CD4-positive, alpha-beta T cell treated with Interferon gamma for 1 hour (primary cell): Measurements from ENCODE around the gene ACSF3.
A peak's percentile ranks its signal among the peaks of the same experiment; 100 is the strongest.
"Not testable (repeated sequence)": the region's sequence is repeated elsewhere in the genome, so short reads cannot be mapped to it uniquely, and the experiment has no call there.

Experiments
- DNase-seq: peaks from one replicate; pipeline ENCODE4 v3.0.0-alpha.2; 2020

ACSF3 gene

DNA sequence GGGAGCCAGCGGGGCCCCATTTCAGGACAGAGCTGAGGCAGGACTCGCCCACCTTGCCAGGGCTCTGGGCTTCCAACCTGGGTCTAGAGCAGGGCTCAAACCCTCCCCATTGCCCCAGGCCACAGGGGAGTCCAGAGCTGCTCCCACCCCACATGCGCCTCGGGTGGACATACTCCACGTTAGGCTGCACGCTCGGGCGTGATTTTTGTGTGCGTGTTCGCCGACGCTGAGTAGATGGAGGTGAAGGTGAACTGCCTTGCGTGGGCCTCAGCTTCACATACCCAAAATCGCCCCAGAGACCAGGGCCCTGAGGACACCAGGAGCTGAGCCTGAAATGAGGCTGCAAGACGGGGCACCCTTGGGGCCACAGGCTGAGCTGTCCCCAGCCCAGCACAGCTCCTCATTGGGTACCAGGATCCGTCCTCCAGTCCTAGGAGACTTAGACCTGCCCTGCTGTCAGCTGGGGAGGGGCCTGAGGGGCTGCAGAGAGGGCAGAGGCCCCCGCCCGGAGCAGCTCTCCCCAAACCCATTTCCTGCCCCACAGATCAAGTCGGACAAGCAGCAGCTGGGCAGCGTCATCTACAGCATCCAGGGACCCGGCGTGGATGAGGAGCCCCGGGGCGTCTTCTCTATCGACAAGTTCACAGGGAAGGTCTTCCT, 86.1 kb downstream of the ACSF3 start:
- no peak for DNase-seq

- DNase-seq = no peak
Measured at GRCh38 chr16:89183463-89183862, 89.8 kb downstream of the ACSF3 start.

DNA sequence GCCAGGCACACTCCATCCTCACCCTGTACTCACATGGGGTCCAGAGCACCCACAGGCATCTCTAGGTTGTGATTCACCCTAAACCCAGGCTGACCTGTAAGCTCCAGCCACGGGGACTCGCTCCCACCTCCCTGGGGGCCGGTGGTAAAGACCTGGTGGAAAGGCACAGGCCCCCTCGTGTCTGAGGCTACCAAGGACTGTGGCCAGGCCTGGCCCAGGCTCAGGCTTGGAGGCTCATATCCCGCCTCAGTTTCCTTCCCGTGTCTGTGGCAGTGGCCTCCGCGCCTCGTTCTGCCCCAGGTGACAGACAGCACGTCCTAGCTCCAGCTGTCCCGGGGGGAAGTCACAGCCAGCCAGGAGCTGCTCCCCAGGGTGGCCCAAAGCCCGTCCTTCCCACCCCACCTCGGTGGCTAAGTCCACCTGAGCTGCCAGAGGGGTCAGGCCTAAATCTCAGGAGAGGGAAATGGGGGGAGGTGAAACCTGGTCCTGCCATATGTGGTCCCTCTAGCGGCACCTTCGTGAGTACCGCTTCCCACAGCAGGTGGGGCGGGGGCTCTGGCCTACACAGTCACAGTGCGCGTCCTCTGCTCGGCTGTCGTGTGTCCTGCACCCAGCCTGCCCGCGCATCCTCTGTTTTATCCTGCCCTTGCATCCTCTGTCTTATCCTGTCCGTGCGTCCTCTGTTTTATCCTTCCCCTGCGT, 90.5 kb downstream of the ACSF3 start:
- no peak for DNase-seq

DNA sequence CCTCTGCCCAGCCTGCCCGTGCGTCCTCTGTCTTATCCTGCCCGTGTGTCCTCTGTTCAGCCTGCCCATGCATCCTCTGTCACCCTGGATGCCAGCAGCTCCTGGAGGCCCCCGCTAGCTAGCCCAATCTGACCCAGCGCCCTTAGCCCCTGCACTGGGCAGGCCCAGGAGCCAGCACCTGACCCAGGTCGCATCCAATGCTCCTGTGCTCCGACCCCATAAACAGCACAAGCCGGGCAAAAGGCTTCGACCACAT, 91.0 kb downstream of the ACSF3 start:
- DNase-seq = no peak

GRCh38 chr16:89184933-89185794, 91.5 kb downstream of the ACSF3 start:
- no peak for DNase-seq

GRCh38 chr16:89185887-89186592, 92.4 kb downstream of the ACSF3 start:
- DNase-seq = not testable (repeated sequence)

DNA sequence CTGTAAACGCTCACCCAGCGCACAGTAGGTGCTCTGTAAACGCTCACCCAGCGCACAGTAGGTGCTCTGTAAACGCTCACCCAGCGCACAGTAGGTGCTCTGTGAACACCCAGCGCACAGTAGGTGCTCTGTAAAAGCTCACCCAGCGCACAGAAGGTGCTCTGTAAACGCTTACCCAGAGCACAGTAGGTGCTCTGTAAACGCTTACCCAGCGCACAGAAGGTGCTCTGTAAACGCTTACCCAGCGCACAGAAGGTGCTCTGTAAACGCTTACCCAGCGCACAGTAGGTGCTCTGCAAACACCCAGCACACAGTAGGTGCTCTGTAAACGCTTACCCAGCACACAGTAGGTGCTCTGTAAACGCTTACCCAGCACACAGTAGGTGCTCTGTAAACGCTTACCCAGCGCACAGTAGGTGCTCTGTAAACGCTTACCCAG, 93.0 kb downstream of the ACSF3 start:
- DNase-seq = not testable (repeated sequence)

DNA sequence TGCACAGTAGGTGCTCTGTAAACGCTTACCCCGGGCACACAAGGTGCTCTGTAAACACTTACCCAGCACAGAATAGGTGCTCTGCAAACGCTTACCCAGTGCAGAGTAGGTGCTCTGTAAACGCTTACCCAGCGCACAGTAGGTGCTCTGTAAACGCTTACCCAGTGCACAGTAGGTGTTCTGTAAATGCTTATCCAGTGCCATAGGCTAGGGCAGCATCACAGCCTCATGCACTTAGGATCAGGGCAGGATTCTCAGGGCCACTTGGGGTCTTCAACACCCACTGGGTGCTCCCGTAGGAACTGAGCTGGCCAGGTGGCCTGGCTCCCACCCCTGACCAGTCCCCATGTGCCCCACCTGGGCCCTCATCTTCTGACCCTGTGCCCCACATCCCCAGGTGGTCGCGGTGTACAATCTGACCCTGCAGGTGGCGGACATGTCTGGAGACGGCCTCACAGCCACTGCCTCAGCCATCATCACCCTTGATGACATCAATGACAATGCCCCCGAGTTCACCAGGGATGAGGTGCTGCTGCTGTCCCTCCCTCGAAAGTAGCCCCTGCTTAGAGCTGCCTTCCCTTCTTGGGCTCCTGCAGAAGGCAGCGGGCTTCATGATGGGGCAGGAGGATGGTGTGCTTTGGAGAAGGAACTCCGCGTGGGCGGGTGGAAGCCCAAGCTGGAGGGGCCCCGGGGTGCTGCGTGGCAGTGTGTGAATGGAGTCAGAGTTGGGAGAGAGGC, 93.5 kb downstream of the ACSF3 start:
- no peak for DNase-seq

- DNase-seq = no peak
Measured at GRCh38 chr16:89187770-89188392, 94.2 kb downstream of the ACSF3 start.

GRCh38 chr16:89188471-89189357, 95.1 kb downstream of the ACSF3 start:
- DNase-seq = not testable (repeated sequence)

DNA sequence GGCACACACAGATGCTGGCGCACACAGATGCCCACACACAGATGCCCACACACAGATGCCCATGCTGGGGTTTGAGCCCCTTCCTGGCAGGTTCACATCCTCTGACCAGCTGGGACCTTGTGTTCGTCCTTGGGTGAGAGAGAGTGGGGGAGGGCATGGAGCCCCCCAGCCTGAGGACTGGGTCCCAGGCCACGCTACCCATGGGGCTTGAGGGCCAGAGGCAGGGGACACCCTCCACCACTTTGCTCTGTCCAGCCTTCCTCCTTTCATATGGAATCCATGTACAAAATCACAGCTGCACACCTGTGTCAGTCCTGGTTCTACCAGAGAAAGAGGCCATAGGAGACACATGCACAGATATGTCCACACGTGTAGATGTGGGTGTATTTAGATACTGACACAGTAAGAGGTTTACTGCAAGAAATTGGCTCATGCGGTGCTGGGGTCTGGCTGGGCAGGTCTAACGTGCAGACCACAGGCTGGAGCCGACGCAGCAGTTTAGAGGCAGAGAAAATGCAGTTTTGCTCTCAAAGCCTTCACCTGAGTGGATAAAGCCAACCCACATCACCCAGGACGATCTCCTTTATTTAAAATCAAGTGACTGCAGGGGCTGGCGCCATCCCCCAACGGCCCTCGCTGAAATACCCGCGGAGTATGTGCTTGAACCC, 95.8 kb downstream of the ACSF3 start:
- DNase-seq = no peak

DNA sequence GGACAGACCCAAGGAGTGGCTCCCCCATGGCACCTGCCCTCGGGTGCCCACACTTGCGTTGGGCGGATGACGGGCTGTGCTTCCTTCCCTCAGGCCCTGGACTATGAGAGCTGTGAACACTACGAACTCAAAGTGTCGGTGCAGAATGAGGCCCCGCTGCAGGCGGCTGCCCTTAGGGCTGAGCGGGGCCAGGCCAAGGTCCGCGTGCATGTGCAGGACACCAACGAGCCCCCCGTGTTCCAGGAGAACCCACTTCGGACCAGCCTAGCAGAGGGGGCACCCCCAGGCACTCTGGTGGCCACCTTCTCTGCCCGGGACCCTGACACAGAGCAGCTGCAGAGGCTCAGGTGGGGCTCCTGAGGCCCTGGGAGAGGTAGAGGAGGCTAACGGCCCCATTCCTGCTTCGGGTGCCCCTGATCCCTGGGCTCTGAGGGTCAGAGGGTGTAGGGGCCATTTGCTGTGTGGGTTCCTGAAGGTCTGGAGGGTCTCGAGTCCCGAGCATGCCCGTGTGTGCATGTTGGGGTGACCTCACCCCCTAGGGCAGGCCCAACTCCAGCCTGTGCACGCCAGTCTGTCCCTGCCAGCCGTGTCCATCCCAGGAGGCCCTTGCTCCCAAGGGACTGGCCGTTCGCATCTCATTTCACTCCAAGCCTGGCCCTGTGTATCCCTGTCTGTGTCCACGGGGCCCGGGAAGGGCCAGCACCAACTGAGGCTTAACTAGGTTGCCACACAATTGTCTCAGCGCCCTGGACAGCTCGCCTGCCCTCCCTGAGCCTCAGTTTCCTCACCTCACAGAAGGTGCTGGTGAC, 96.7 kb downstream of the ACSF3 start:
- DNase-seq = no peak

GRCh38 chr16:89191033-89191900, 97.6 kb downstream of the ACSF3 start:
- DNase-seq = no peak

GRCh38 chr16:89191901-89192185, 98.2 kb downstream of the ACSF3 start:
- DNase-seq = no peak

DNA sequence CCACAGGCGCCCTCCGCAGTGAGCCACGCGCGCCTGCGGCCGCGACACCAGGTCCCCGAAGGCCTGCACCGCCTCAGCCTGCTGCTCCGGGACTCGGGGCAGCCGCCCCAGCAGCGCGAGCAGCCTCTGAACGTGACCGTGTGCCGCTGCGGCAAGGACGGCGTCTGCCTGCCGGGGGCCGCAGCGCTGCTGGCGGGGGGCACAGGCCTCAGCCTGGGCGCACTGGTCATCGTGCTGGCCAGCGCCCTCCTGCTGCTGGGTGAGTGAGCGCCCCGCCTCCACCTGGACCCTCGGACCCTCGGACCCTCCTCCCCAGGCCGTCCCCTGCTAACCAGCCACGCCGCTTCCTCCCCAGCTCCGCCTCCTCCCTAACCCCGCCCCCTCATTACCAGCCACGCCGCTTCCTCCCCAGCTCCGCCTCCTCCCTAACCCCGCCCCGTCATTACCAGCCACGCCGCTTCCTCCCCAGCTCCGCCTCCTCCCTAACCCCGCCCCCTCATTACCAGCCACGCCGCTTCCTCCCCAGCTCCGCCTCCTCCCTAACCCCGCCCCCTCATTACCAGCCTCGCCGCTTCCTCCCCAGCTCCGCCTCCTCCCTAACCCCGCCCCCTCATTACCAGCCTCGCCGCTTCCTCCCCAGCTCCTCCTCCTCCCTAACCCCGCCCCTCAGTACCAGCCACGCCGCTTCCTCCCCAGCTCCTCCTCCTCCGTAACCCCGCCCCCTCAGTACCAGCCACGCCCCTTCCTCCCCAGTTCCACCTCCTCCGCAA, 98.7 kb downstream of the ACSF3 start:
- DNase-seq = peak; percentile 87

DNA sequence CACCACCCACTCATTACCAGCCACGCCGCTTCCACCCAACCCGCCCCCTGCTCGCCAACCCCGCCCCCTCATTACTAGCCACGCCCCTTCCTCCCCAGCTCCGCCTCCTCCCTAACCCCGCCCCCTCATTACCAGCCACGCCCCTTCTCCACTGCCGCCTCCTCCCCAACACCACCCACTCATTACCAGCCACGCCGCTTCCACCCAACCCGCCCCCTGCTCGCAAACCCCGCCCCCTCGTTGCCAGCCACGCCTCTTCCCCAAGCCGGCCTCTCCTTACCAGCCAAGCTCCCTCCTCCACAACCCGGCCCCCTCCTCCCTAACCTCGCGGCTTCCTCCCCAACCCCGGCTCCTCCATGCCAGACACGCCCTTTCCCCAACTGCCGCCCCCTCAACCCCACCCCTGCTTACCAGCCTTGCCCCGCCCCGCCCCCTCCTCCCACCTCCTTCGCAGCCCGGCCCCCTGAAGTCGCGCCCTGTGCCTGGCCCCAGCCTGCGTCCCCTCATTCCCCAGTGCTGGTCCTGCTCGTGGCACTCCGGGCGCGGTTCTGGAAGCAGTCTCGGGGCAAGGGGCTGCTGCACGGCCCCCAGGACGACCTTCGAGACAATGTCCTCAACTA, 99.4 kb downstream of the ACSF3 start:
- peak; percentile 74 for DNase-seq

- DNase-seq = no peak
Measured at GRCh38 chr16:89193576-89194293, 100.1 kb downstream of the ACSF3 start.
